GM18951 (cell line): ENCODE results near the gene C16orf89.

Experiments
- POLR2A ChIP-seq: IDR thresholded peaks from 4 replicates; pipeline ENCODE4 v1.6.1; 2011; ENCODE audit warnings: mild to moderate bottlenecking; ENCODE audit not compliant: insufficient read length, insufficient read depth; ENCODE audit errors: extremely low read depth
- in situ Hi-C: fragments of 300-500 bp; cut with MboI; formaldehyde crosslinking; loops from one replicate; pipeline ENCODE4 v1.12.0; 2022; ENCODE audit warnings: low sequenced_read_pairs, mixed read lengths, inconsistent platforms; ENCODE audit not compliant: unreplicated experiment

The C16orf89 gene

GRCh38 chr16:5018793-5019192 is 47.0 kb downstream of the C16orf89 start:
- in situ Hi-C loops: no loop called here
- no peak for TF ChIP-seq POLR2A

GRCh38 chr16:5017678-5017969 is 48.1 kb downstream of the C16orf89 start:
- no peak for TF ChIP-seq POLR2A
- in situ Hi-C loops: no loop called here

GRCh38 chr16:5016967-5017677 is 48.6 kb downstream of the C16orf89 start:
- in situ Hi-C loops: no loop called here
- no peak for TF ChIP-seq POLR2A

- in situ Hi-C loops: no loop called here
- no peak for TF ChIP-seq POLR2A
Observed at GRCh38 chr16:5015887-5016286, 49.9 kb downstream of the C16orf89 start.

GRCh38 chr16:5015351-5015750 is 50.4 kb downstream of the C16orf89 start:
- in situ Hi-C loops: no loop called here

GRCh38 chr16:5012887-5013286 is 52.9 kb downstream of the C16orf89 start:
- in situ Hi-C loops: no loop called here
- no peak for TF ChIP-seq POLR2A

More at GRCh38 chr16:5015351-5015750, 50.4 kb downstream of the C16orf89 start:
- no peak for TF ChIP-seq POLR2A

GRCh38 chr16:5011637-5012036 is 54.1 kb downstream of the C16orf89 start:
- in situ Hi-C loops: no loop called here

GRCh38 chr16:5010576-5011329 is 55.0 kb downstream of the C16orf89 start:
- TF ChIP-seq POLR2A: no peak
- in situ Hi-C loops: no loop called here

More at GRCh38 chr16:5011637-5012036, 54.1 kb downstream of the C16orf89 start:
- TF ChIP-seq POLR2A: no peak

GRCh38 chr16:5008311-5008731 is 57.4 kb downstream of the C16orf89 start:
- in situ Hi-C loops: no loop called here
- no peak for TF ChIP-seq POLR2A

GRCh38 chr16:5007256-5007655 is 58.5 kb downstream of the C16orf89 start:
- in situ Hi-C loops: no loop called here
- no peak for TF ChIP-seq POLR2A

GRCh38 chr16:5006348-5007193 is 59.2 kb downstream of the C16orf89 start:
- in situ Hi-C loops: no loop called here

GRCh38 chr16:5005916-5006315 is 59.8 kb downstream of the C16orf89 start:
- in situ Hi-C loops: no loop called here
- no peak for TF ChIP-seq POLR2A

More at GRCh38 chr16:5006348-5007193, 59.2 kb downstream of the C16orf89 start:
- no peak for TF ChIP-seq POLR2A

GRCh38 chr16:5004311-5004710 is 61.4 kb downstream of the C16orf89 start:
- TF ChIP-seq POLR2A: no peak
- in situ Hi-C loops: no loop called here
